Iris pigment epithelial cell (primary cell): ENCODE results near the gene CLHC1.
"Not testable (repeated sequence)": the region's sequence is repeated elsewhere in the genome, so short reads cannot be mapped to it uniquely, and the experiment has no call there.

Experiments
- DNase-seq: peaks from one replicate; pipeline ENCODE4 v3.0.0-alpha.2; 2011; ENCODE audit warnings: low read depth

The CLHC1 gene

GRCh38 chr2:55232084-55232862, at the start of gene CLHC1, which contains the start of gene RPS27A:
CLHC1 (minus strand) TSS chr2:55232293; CDS start chr2:55222411, 9,882 bp downstream.
RPS27A (plus strand) TSS chr2:55232688; CDS start chr2:55232825, 137 bp downstream.
- peak; percentile 98 for DNase-seq

- DNase-seq: not testable (repeated sequence)
These were observed 48.9 kb upstream of the CLHC1 start for GRCh38 chr2:55280851-55281546.

GRCh38 chr2:55279859-55280424, 47.8 kb upstream of the CLHC1 start:
- DNase-seq: not testable (repeated sequence)

- not testable (repeated sequence) for DNase-seq
These were observed 47.2 kb upstream of the CLHC1 start for GRCh38 chr2:55279214-55279835.

- DNase-seq: no peak
These were observed 45.2 kb upstream of the CLHC1 start for GRCh38 chr2:55277310-55277709.

GRCh38 chr2:55274346-55274745, 42.3 kb upstream of the CLHC1 start:
- DNase-seq: not testable (repeated sequence)

- DNase-seq: no peak
These were observed 37.5 kb upstream of the CLHC1 start for GRCh38 chr2:55269645-55269990.

- peak; percentile 94 for DNase-seq
These were observed 37.0 kb upstream of the CLHC1 start, which contains the start of gene MTIF2 for GRCh38 chr2:55268907-55269644. MTIF2 (minus strand) TSS chr2:55269231; CDS start chr2:55263858, 5,373 bp downstream.

- DNase-seq: no peak
These were observed 36.3 kb upstream of the CLHC1 start for GRCh38 chr2:55268288-55268906.

GRCh38 chr2:55259586-55259985, 27.5 kb upstream of the CLHC1 start:
- not testable (repeated sequence) for DNase-seq

- peak; percentile 61 for DNase-seq
These were observed 20.7 kb upstream of the CLHC1 start for GRCh38 chr2:55252832-55253231.

GRCh38 chr2:55247025-55247424, 14.9 kb upstream of the CLHC1 start:
- no peak for DNase-seq

- no peak for DNase-seq
These were observed 13.3 kb upstream of the CLHC1 start for GRCh38 chr2:55245411-55245810.

- no peak for DNase-seq
These were observed 10.5 kb upstream of the CLHC1 start for GRCh38 chr2:55242617-55243016.

- not testable (repeated sequence) for DNase-seq
These were observed 9.5 kb upstream of the CLHC1 start for GRCh38 chr2:55241582-55241981.

GRCh38 chr2:55239656-55240222, 7.6 kb upstream of the CLHC1 start:
- no peak for DNase-seq

- no peak for DNase-seq
These were observed 5.0 kb upstream of the CLHC1 start for GRCh38 chr2:55236992-55237543.

- DNase-seq: no peak
These were observed 3.8 kb upstream of the CLHC1 start for GRCh38 chr2:55235724-55236538.

GRCh38 chr2:55233658-55233940, 1.5 kb upstream of the CLHC1 start:
- no peak for DNase-seq
